WERI-Rb-1 (cell line): ENCODE measurements around the gene CMPK1.

Source experiments
- DNase-seq: peaks from one replicate; pipeline ENCODE4 v3.0.0-alpha.2; 2020
- H3K27ac ChIP-seq: fragments of 250-450 bp; sonication (Bioruptor Pico); 2 replicates; pipeline ENCODE4 v1.5.1; 2020; ENCODE audit warnings: mild to moderate bottlenecking, moderate library complexity
- H3K27me3 ChIP-seq: fragments of 250-450 bp; sonication (Bioruptor Pico); 2 replicates; pipeline ENCODE4 v1.5.1; 2021; ENCODE audit warnings: mild to moderate bottlenecking, low read depth, moderate library complexity; ENCODE audit not compliant: insufficient read depth, severe bottlenecking
- H3K36me3 ChIP-seq: fragments of 250-450 bp; sonication (Bioruptor Pico); 2 replicates; pipeline ENCODE4 v1.5.1; 2020; ENCODE audit warnings: mild to moderate bottlenecking, moderate library complexity
- H3K4me3 ChIP-seq: 2 replicates; pipeline ENCODE4 v1.5.1; 2011; ENCODE audit warnings: low read depth, mild to moderate bottlenecking, control low read depth, low read length
- H3K9me3 ChIP-seq: fragments of 250-450 bp; sonication (Bioruptor Pico); 2 replicates; pipeline ENCODE4 v1.5.1; 2021; ENCODE audit warnings: mild to moderate bottlenecking, moderate library complexity; ENCODE audit not compliant: severe bottlenecking
- TF ChIP-seq, protein P1 (sequence below): IDR thresholded peaks from 2 replicates; pipeline ENCODE4 v1.5.1; 2011; ENCODE audit warnings: low read depth, mild to moderate bottlenecking, control low read depth, inconsistent platforms, low read length

The CMPK1 gene

DNA sequence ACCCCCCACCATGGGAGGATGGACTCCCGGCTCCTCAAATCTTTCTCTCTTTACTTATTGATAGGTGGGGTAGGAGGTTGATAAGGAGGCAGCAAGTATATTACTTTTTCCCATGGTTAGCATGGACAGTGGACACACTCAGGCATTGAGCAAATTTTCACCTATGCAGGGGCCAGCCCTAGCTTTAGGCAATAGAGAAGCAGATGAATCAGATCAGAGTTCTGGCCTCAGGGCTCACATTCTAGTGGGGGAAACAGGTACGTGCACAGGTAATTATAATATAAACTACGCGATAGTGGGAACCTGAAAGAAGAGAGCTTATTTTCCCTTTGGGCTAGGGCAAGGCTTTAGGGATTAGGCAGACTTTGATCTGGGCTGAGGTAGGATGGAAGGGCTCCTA is 69.0 kb downstream of the CMPK1 start:
- Histone ChIP-seq H3K9me3 (no peaks in the 10 kb centered on the region), H3K4me3 (no peak overlapping the region), H3K36me3 (no peaks in the 10 kb centered on the region), H3K27me3 (no peaks in the 10 kb centered on the region), H3K27ac (no peak overlapping the region)
- TF ChIP-seq, protein P1, sequence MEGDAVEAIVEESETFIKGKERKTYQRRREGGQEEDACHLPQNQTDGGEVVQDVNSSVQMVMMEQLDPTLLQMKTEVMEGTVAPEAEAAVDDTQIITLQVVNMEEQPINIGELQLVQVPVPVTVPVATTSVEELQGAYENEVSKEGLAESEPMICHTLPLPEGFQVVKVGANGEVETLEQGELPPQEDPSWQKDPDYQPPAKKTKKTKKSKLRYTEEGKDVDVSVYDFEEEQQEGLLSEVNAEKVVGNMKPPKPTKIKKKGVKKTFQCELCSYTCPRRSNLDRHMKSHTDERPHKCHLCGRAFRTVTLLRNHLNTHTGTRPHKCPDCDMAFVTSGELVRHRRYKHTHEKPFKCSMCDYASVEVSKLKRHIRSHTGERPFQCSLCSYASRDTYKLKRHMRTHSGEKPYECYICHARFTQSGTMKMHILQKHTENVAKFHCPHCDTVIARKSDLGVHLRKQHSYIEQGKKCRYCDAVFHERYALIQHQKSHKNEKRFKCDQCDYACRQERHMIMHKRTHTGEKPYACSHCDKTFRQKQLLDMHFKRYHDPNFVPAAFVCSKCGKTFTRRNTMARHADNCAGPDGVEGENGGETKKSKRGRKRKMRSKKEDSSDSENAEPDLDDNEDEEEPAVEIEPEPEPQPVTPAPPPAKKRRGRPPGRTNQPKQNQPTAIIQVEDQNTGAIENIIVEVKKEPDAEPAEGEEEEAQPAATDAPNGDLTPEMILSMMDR, result no peak
- DNase-seq, result no peak

DNA sequence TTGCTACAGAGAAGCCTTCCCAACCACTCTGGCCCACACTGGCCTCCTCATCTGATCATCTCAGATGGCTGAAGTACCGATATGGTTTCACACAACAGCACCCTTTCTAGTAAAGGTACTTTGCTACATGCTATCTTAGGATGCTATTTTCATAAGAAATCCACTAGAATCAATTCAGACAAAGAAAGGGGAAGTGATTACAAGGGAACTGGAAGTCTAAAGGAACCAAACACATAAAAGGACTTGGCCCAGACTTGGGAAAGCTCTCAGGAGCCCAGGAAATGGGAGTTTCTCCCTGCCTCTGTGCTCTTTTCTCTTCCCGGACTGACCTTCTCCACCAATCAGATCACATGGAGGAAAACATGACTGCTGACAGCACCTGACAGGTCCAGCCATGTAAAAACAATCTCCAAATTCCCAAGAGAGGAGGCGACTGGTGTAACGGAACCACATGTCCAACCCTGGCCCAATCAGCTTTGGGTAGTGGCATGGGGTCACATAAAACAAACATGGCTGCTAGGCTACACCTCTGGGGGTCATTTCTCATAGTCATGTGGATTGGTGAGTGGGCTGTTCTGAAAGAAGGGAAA is 69.8 kb downstream of the CMPK1 start:
- DNase-seq, result no peak
- Histone ChIP-seq H3K27ac (no peak overlapping the region), H3K36me3 (no peaks in the 10 kb centered on the region), H3K27me3 (no peaks in the 10 kb centered on the region), H3K4me3 (no peak overlapping the region), H3K9me3 (no peaks in the 10 kb centered on the region)
- TF ChIP-seq, protein P1, result no peak

DNA sequence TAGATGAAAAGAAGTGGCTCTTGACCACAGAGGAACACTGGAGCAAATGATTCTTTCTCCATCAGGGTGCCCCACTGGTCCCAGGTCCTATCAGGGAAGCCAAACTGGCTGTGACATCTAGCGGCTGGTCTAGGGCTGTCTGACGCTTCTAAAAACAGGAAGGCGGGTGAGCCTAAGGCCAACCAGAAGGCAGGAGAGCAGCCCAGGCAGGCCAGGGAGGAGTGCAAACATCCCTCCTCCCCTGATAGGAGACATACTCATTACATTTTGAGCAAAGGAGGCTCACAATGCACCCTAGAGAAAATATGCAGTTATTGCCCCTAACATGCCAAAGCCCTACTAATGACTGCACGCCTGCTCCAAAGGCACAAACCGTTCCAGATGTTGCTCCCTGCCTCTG is 72.1 kb downstream of the CMPK1 start:
- Histone ChIP-seq H3K9me3 (no peaks in the 10 kb centered on the region), H3K4me3 (no peak overlapping the region), H3K27me3 (no peaks in the 10 kb centered on the region), H3K36me3 (no peaks in the 10 kb centered on the region), H3K27ac (no peak overlapping the region)
- no peak for DNase-seq
- TF ChIP-seq, protein P1, result no peak

DNA sequence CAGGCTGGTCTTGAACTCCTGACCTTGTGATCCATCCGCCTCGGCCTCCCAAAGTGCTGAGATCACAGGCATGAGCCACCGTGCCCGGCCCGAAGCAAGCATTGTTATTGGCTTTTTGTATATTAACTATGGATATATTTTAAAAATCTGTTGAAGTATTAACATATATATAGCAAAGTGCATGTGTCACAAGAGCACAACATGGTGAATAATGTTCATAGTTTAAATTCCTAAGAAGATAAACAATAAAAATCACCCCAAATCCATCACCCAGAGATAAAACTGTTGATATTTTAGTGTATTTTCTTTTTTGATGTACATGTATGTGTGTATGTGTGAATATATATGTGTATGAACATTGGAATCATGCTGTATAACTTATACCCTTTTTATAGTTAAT is 73.4 kb downstream of the CMPK1 start:
- no peaks in the 10 kb centered on the region for H3K9me3 ChIP-seq
- H3K27me3 ChIP-seq, result no peaks in the 10 kb centered on the region
- H3K27ac ChIP-seq, result no peak overlapping the region
- TF ChIP-seq, protein P1, result no peak
- H3K4me3 ChIP-seq, result no peak overlapping the region
- DNase-seq, result no peak
- no peaks in the 10 kb centered on the region for H3K36me3 ChIP-seq

DNA sequence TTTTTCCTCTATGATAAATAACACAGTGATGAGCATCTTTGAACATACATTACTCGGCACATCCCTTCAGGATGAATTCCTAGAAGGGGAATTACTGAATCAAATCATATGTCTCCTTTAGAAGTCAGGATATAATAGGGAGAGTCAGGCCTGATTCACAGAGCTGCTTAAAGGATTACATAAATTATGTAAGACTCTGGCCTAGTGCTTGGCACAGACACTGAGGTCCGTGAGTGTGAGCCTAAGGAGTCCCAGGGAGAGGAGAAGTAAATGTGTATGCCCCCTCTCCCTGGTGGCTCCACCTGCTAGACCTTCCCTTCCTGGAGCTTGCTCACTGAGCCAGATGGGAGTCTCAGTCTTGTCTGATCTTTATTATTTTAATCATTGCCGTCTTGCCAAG is 73.9 kb downstream of the CMPK1 start:
- DNase-seq, result peak; percentile 56
- H3K27me3 ChIP-seq, result no peaks in the 10 kb centered on the region

More for the DNA sequence above, 73.9 kb downstream of the CMPK1 start:
- TF ChIP-seq, protein P1, result no peak
- no peak overlapping the region for H3K27ac ChIP-seq
- no peaks in the 10 kb centered on the region for H3K36me3 ChIP-seq
- H3K4me3 ChIP-seq, result no peak overlapping the region
- no peaks in the 10 kb centered on the region for H3K9me3 ChIP-seq
